ENCODE data around the gene ZNF772.
A peak's percentile ranks its signal among the peaks of the same experiment; 100 is the strongest.

ZNF772 gene

DNA sequence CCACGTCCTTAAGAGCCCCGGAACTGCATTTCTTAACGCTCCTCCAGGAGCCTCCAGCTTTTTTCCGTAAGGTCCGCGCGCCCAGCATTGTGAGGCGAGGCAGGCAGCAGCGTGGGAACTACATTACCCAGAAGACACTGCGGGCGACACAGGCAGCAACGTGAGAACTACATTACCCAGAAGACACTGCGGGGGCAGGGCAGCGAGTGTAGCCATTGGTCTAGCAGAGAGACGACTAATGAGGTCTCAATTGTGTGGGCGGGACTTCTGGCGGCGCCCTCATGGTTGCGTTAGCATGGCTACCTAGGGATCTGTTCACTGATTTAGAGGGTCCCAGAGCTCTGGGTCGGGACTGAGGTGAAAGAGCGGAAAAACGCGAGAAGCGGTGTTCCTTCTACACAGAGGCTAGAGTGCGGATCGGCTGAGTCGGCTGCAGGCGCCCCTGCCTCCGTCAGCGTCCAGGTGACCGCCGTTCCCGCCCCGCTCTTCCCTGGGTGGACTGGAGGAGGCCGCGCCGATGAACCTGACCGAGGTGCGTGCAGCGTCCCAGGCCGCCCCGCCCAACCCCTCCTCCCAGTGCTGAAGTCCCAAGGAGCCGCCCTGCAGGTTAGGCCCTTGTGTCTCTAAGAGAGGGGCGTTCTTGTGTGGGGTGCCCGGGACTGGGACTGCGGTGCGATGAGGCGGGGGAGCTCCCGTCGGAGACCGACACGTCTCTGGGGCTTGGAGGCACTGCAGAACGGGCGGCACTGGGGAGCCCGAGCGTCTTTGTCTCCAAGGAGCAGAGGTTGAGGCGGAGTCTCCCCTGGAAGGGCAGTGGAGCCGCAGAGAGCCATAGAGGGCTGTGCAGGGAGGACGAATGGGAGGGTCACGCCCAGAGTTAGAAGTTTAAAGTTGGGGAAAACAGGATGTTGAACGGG, 42.0 kb downstream of the ZNF772 start, which contains the start of gene ZNF749:
Gene ZNF749, plus strand, starts transcription at position 264 of the 917 bp plus-strand sequence. Its CDS starts 254 bp downstream, at position 518.
- peak; percentile 97 for DNase-seq

DNA sequence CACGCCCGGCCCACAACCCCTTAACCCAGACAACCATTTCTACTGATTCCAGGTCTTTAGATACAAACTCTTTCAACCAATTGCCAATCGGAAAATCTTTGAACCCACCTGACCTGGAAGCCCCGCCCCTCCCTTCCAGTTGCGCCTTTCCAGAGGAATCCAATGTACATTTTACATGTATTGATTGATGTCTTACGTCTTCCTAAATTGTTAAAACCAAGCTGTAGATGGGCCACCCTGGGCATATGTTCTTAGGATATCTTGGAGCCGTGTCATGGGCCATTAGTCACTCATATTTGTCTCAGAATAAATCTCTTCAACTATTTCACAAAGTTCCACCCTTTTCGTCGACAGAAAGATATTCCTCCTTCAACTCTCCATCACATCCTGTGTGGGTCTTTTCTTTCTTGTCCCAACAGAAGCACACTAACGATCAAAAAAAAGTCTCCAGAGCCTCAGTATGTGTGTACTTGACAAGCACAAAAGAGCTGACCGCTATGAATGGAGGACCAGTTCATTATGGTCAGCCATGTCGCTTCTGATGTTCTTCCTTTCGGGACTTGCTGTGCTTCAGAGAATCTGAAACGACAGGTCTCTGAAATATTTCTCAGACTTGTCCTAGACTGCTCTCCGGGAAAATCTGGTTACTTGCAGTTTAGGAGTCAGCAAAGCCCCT, 42.8 kb downstream of the ZNF772 start:
- no peak for DNase-seq

DNA sequence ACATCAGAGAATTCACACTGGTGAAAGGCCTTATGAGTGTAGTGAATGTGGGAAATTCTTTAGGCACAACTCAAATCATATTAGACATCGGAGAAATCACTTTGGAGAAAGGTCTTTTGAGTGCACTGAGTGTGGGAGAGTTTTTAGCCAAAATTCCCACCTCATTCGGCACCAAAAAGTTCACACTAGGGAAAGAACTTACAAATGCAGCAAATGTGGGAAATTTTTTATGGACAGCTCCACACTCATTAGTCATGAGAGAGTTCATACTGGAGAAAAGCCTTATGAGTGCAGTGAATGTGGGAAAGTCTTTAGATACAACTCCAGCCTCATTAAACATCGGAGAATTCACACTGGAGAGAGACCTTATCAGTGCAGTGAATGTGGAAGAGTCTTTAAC, 56.3 kb downstream of the ZNF772 start:
- no peak for DNase-seq

DNA sequence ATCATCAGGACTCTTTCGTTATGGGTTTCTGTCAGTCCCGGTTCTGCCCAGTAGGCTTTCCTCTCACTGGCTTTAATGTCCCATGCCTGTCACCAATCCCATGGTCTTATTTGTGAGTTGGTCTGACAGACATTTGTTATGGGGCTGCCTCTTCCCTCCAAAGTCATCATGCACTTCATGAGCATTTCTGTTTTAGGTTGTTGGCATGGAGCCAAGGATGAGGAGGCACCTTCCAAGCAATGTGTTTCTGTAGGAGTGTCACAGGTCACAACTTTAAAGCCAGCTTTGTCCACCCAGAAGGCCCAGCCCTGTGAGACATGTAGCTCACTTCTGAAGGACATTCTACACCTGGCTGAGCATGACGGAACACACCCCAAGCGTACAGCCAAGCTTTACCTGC, 57.9 kb downstream of the ZNF772 start:
- DNase-seq = no peak

Data from CD4-positive, alpha-beta T cell treated with Interleukin-17A for 4 hours (primary cell).